PC-3 (cell line): ENCODE results near the gene ZC3H14. TPM values are rescaled to one million over a fixed set of nuclear protein-coding genes. Genes with fewer than 3 reads are reported as not detected.

Experiments
- ATAC-seq: fragments of 200-7000 bp; cut with Tn5 transposase; 2 replicates; pipeline ENCODE4 v1.9.1; 2020; ENCODE audit warnings: mild to moderate bottlenecking, moderate library complexity
- BruUV-seq: library from RNA; stranded (reverse); fragments of 400-500 nt; replicated peaks from 2 replicates; lab custom pipeline; 2021; lab: Mats Ljungman, UMichigan
- CTCF ChIA-PET: fragments of 300-600 bp; sonication (Branson Sonifier 250); formaldehyde crosslinking; loops from one replicate; lab custom pipeline; 2022; ENCODE audit warnings: antibody characterized with exemption; lab: Charles Lee
- POLR2A ChIA-PET: fragments of 300-600 bp; sonication (Branson Sonifier 250); formaldehyde crosslinking; loops from one replicate; lab custom pipeline; 2022; ENCODE audit warnings: antibody characterized with exemption; ENCODE audit not compliant: unreplicated experiment; lab: Charles Lee
- DNase-seq: peaks from one replicate; pipeline ENCODE4 v3.0.0-alpha.2; 2015
- H2AFZ ChIP-seq: fragments of 300-600 bp; sonication (generic); 2 replicates; pipeline ENCODE4 v1.6.0; 2016; ENCODE audit warnings: antibody characterized with exemption, low read length
- H3F3A ChIP-seq: fragments of 300-600 bp; sonication (generic); one replicate; pipeline ENCODE4 v1.6.0; 2017; ENCODE audit warnings: antibody characterized with exemption, low read length, control low read depth, mild to moderate bottlenecking; ENCODE audit not compliant: unreplicated experiment
- H3K27ac ChIP-seq: fragments of 300-600 bp; sonication (generic); 2 replicates; pipeline ENCODE4 v1.5.1; 2016; ENCODE audit warnings: mild to moderate bottlenecking, low read length
- H3K27me3 ChIP-seq: fragments of 300-600 bp; sonication (generic); 2 replicates; pipeline ENCODE4 v1.6.1; 2016; ENCODE audit warnings: low read length, mixed read lengths
- H3K36me3 ChIP-seq: fragments of 300-600 bp; sonication (generic); 2 replicates; pipeline ENCODE4 v1.6.1; 2016; ENCODE audit warnings: low read depth, mixed run types, low read length, mixed read lengths
- H3K4me1 ChIP-seq: fragments of 300-600 bp; sonication (generic); 2 replicates; pipeline ENCODE4 v1.5.1; 2016; ENCODE audit warnings: low read length; ENCODE audit not compliant: insufficient read depth
- H3K4me2 ChIP-seq: fragments of 300-600 bp; sonication (generic); 2 replicates; pipeline ENCODE4 v1.6.0; 2016; ENCODE audit warnings: low read length
- H3K4me3 ChIP-seq: fragments of 300-600 bp; sonication (generic); 2 replicates; pipeline ENCODE4 v1.5.1; 2016; ENCODE audit warnings: mild to moderate bottlenecking, low read length, mixed read lengths
- H3K79me2 ChIP-seq: fragments of 300-600 bp; sonication (generic); 2 replicates; pipeline ENCODE4 v1.6.1; 2017; ENCODE audit warnings: low read length, mixed read lengths
- H3K9ac ChIP-seq: fragments of 300-600 bp; sonication (generic); 2 replicates; pipeline ENCODE4 v1.6.0; 2016; ENCODE audit warnings: mild to moderate bottlenecking, low read length
- H3K9me2 ChIP-seq: fragments of 300-600 bp; sonication (generic); replicated peaks from 2 replicates; pipeline ENCODE4 v1.6.1; 2016; ENCODE audit warnings: mixed run types, low read length, mixed read lengths
- H3K9me3 ChIP-seq: fragments of 300-600 bp; sonication (generic); 2 replicates; pipeline ENCODE4 v1.6.1; 2016; ENCODE audit warnings: low read length, mixed read lengths
- H4K20me1 ChIP-seq: fragments of 300-600 bp; sonication (generic); 2 replicates; pipeline ENCODE4 v1.6.1; 2016; ENCODE audit warnings: low read length, mixed read lengths
- EZH2 ChIP-seq: fragments of 300-600 bp; sonication (generic); IDR thresholded peaks from one replicate; pipeline ENCODE4 v1.6.1; 2017; ENCODE audit warnings: antibody characterized with exemption, mild to moderate bottlenecking, low read length; ENCODE audit not compliant: unreplicated experiment
- EZH2phosphoT487 ChIP-seq: fragments of 300-600 bp; sonication (generic); IDR thresholded peaks from 2 replicates; pipeline ENCODE4 v1.6.1; 2018; ENCODE audit warnings: mild to moderate bottlenecking, antibody characterized with exemption, low read length, borderline replicate concordance
- intact Hi-C: fragments of 100-400 bp; cut with micrococcal nuclease; formaldehyde crosslinking; loops from 2 replicates; pipeline ENCODE4 v1.9.0; 2023
- total RNA-seq: library from RNA; depleted of rRNA; stranded (reverse); fragments of >200 nt; gene quantifications from 2 replicates; pipeline ENCODE4 v1.2.3, GENCODE V29; 2014
- TF ChIP-seq, protein P1 (sequence below): fragments of 300-600 bp; sonication (generic); conservative IDR thresholded peaks from 2 replicates; pipeline ENCODE4 v1.5.1; 2017; ENCODE audit warnings: antibody characterized with exemption, low read depth, mild to moderate bottlenecking, low read length

Gene ZC3H14
- total RNA-seq, 1 experiment from 2014 or later = 58.2 TPM

DNA sequence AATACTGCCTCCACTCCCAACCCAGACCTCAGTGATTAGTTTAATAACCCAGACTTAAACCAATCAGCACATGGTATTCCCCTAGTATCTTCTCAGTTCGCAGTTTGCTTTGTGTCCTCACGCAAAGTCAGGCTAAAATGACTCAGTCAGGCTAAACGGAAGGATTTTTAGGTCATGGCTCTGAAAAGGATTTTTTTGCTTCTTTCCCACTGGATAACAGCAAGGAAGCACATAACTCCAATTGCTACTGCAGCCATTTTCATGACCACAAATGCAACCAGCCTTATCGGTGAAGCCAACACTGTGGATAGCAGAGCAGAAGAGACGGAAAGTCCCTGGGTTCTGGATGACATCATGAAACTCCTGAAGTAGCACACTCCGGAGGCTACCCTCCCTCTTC lies 67.7 kb downstream of the ZC3H14 start:
- Histone ChIP-seq H3K9ac (no peak overlapping the region), H3F3A (no peaks in the 10 kb centered on the region), H3K4me1 (no peaks in the 10 kb centered on the region), H2AFZ (no peak overlapping the region), H4K20me1 (no peaks in the 10 kb centered on the region), H3K4me2 (no peak overlapping the region), H3K27me3 (no peaks in the 10 kb centered on the region), H3K9me2 (no peaks in the 10 kb centered on the region), H3K36me3 (no peaks in the 10 kb centered on the region), H3K27ac (no peak overlapping the region), H3K79me2 (no peaks in the 10 kb centered on the region), H3K9me3 (no peaks in the 10 kb centered on the region), H3K4me3 (no peak overlapping the region)
- ChIA-PET CTCF (no interaction called here), POLR2A (no interaction called here)
- ATAC-seq (no peak), DNase-seq (no peak)
- intact Hi-C loops = no loop called here
- TF ChIP-seq EZH2phosphoT487 = no peak
- TF ChIP-seq, protein P1, sequence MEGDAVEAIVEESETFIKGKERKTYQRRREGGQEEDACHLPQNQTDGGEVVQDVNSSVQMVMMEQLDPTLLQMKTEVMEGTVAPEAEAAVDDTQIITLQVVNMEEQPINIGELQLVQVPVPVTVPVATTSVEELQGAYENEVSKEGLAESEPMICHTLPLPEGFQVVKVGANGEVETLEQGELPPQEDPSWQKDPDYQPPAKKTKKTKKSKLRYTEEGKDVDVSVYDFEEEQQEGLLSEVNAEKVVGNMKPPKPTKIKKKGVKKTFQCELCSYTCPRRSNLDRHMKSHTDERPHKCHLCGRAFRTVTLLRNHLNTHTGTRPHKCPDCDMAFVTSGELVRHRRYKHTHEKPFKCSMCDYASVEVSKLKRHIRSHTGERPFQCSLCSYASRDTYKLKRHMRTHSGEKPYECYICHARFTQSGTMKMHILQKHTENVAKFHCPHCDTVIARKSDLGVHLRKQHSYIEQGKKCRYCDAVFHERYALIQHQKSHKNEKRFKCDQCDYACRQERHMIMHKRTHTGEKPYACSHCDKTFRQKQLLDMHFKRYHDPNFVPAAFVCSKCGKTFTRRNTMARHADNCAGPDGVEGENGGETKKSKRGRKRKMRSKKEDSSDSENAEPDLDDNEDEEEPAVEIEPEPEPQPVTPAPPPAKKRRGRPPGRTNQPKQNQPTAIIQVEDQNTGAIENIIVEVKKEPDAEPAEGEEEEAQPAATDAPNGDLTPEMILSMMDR = no peak
- BruUV-seq = no TSS peak

DNA sequence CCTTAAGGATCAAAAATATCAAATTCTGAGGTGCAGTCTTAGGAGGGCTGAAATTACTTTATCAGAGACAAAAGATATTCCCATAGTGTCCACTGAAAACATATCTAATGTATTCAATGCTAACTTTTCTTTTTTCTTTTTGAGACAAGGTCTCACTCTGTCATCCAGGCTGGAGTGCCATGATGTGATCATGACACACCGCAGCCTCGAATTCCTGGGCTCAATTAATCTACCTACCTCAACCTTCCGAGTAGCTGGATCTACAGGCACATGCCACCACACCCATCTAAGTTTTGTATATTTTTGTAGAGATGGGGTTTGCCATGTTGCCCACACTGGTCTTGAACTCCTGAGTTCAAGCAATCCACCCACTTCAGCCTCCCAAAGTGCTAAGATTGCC lies 68.3 kb downstream of the ZC3H14 start:
- DNase-seq (no peak), ATAC-seq (no peak)
- BruUV-seq = no TSS peak
- Histone ChIP-seq H3K9me3 (no peaks in the 10 kb centered on the region), H3K4me1 (no peaks in the 10 kb centered on the region), H3K4me3 (no peak overlapping the region), H3K27me3 (no peaks in the 10 kb centered on the region), H3K79me2 (no peaks in the 10 kb centered on the region), H3K4me2 (no peak overlapping the region), H4K20me1 (no peaks in the 10 kb centered on the region), H3K9me2 (no peaks in the 10 kb centered on the region), H3K9ac (no peak overlapping the region), H3K36me3 (no peaks in the 10 kb centered on the region), H2AFZ (no peak overlapping the region), H3K27ac (no peak overlapping the region), H3F3A (no peaks in the 10 kb centered on the region)
- TF ChIP-seq, protein P1 = no peak
- TF ChIP-seq EZH2phosphoT487 (no peak), EZH2 (no peak)
- intact Hi-C loops = no loop called here
- ChIA-PET CTCF (no interaction called here), POLR2A (no interaction called here)

DNA sequence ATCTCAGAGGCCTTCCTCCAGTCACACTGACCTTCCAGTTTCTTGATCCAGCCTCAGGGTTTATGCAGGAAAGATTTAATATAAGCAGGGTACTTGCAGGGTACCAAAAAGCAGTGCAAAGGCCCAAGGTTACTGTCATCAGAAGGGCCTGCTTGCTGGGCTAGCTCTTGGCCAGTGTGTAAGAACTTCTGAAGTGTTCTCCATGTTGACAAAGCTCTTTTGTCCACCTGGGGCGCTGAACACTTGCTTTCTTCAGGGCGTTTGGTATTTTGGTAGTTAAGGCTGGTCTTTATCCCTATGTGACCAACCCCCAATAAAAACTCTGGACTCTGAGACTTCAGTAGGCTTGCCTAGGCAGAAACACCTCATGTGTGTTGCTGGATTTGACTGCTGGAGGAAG lies 69.7 kb downstream of the ZC3H14 start:
- H3K79me2 ChIP-seq = no peaks in the 10 kb centered on the region
- no peak for DNase-seq
- no peaks in the 10 kb centered on the region for H4K20me1 ChIP-seq
- no peaks in the 10 kb centered on the region for H3K9me3 ChIP-seq
- intact Hi-C loops = no loop called here
- H3F3A ChIP-seq = no peaks in the 10 kb centered on the region
- CTCF ChIA-PET = no interaction called here
- no peak overlapping the region for H3K4me3 ChIP-seq
- POLR2A ChIA-PET = no interaction called here
- no peak overlapping the region for H2AFZ ChIP-seq
- BruUV-seq = no TSS peak
- H3K27ac ChIP-seq = no peak overlapping the region
- no peaks in the 10 kb centered on the region for H3K27me3 ChIP-seq
- no peak overlapping the region for H3K9ac ChIP-seq
- ATAC-seq = no peak
- H3K4me1 ChIP-seq = no peaks in the 10 kb centered on the region
- no peaks in the 10 kb centered on the region for H3K36me3 ChIP-seq
- TF ChIP-seq, protein P1 = no peak
- TF ChIP-seq EZH2 (no peak), EZH2phosphoT487 (no peak)
- H3K9me2 ChIP-seq = no peaks in the 10 kb centered on the region
- no peak overlapping the region for H3K4me2 ChIP-seq
